Transverse colon (tissue), 4 donors: Measurements from ENCODE around the gene EMC10. TPM values are rescaled to one million over a fixed set of nuclear protein-coding genes. Genes with fewer than 3 reads are reported as not detected.
"Not testable (repeated sequence)": the region's sequence is repeated elsewhere in the genome, so short reads cannot be mapped to it uniquely, and the experiment has no call there.

Experiments used
- DNase-seq: peaks from one replicate; pipeline ENCODE4 v3.0.0-alpha.2; 2019
- H3K27ac ChIP-seq, 4 donors: fragments of 200-600 bp; sonication (generic); 2 replicates each; pipeline ENCODE4 v1.5.1; 2016 to 2018; ENCODE audit warnings: inconsistent platforms in 4 of 4
- H3K27me3 ChIP-seq: fragments of 200-600 bp; sonication (generic); 2 replicates; pipeline ENCODE4 v1.5.1; 2017; ENCODE audit warnings: inconsistent platforms
- H3K36me3 ChIP-seq, 4 donors: fragments of 200-600 bp; sonication (generic); 2 replicates each; pipeline ENCODE4 v1.5.1; 2017 to 2019; ENCODE audit warnings: inconsistent platforms in 4 of 4
- H3K4me1 ChIP-seq, 4 donors: fragments of 200-600 bp; sonication (generic); 2 replicates each; pipeline ENCODE4 v1.5.1; 2017 to 2020; ENCODE audit warnings: inconsistent platforms in 4 of 4
- H3K4me3 ChIP-seq, 4 donors: fragments of 200-600 bp; sonication (generic); 1 replicate in 1 of 4; 2 replicates in 3 of 4; pipeline versions ENCODE4 v1.5.1 to v1.6.1; 2017 to 2019; ENCODE audit warnings: inconsistent platforms in 4 of 4
- H3K9me3 ChIP-seq, 2 donors: fragments of 200-600 bp; sonication (generic); 2 replicates each; pipeline ENCODE4 v1.5.1; 2017 to 2019; ENCODE audit warnings: inconsistent platforms in 2 of 2
- EP300 ChIP-seq: sonication (generic); formaldehyde crosslinking; IDR thresholded peaks from one replicate; pipeline ENCODE4 v1.6.1; 2017; ENCODE audit warnings: antibody characterized with exemption, low read depth
- POLR2A ChIP-seq: fragments of 450-650 bp; IDR thresholded peaks from one replicate; pipeline ENCODE4 v1.6.1; 2016; ENCODE audit warnings: antibody characterized with exemption, mild to moderate bottlenecking, moderate library complexity
- POLR2AphosphoS5 ChIP-seq, 3 donors: sonication (generic); formaldehyde crosslinking; IDR thresholded peaks; one replicate each; pipeline ENCODE4 v1.6.1; 2016; ENCODE audit warnings: antibody characterized with exemption in 3 of 3
- WGBS, 2 donors: methylation state at CpG; one replicate each; pipeline ENCODE4 v1.1.5; 2018; ENCODE audit warnings: low coverage in 1 of 2; 5-methylcytosine and 5-hydroxymethylcytosine counted together
- in situ Hi-C, 4 donors: fragments of 200-750 bp; cut with MboI; loops; one replicate each; pipeline versions ENCODE4 v1.15.0 to v1.15.1; 2017; ENCODE audit warnings: low sequenced_read_pairs in 3 of 4, low pct_ligation_motif_present in 1 of 4, low pct_unique_long_range_greater_than_20kb in 1 of 4
- intact Hi-C: fragments of 100-400 bp; cut with DNase I; formaldehyde crosslinking; loops from one replicate; pipeline ENCODE4 v1.15.1; 2023; ENCODE audit warnings: low total_unique reads
- total RNA-seq, 4 donors: library from RNA; depleted of rRNA; stranded (reverse); fragments of >200 nt; gene quantifications; one replicate each; pipeline ENCODE4 v1.1.0, GENCODE V29; 2016
- TF ChIP-seq, protein P1 (sequence below), 5 experiments: fragments of 200-600 bp in 3 of 5; fragments of 450-650 bp in 2 of 5; sonication (generic) in 3 of 5; IDR thresholded peaks; 1 replicate in 2 of 5; 2 replicates in 3 of 5; pipeline ENCODE4 v1.5.1; 2016 to 2017; ENCODE audit warnings: antibody characterized with exemption in 5 of 5, inconsistent platforms in 3 of 5, mild to moderate bottlenecking in 2 of 5, moderate library complexity in 1 of 5

EMC10 gene
- total RNA-seq, 4 donors from 2014 or later, result 50.5 to 117 (median 78.7) TPM

DNA sequence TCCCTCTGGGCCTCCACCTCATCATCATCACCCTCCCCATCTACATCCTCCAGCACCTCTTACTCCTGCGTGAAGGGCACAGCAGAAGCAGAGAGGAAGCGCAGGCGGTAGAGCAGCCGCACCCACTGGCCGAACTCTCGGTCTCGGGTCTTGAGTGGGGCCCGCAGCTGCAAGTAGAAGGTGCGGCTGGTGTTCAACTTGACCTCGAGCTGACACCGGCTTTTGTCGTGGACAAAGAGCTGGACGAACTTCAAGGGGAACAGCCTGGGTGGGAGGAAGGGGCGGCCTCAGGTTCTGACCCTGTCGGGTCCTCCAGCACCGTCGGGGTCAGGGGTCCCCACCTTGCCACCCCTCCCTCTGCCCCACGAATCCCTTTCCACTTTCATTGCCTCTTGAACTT is 8.7 kb upstream of the EMC10 start:
- TF ChIP-seq POLR2A, result no peak
- no peak for TF ChIP-seq EP300
- TF ChIP-seq, protein P1, sequence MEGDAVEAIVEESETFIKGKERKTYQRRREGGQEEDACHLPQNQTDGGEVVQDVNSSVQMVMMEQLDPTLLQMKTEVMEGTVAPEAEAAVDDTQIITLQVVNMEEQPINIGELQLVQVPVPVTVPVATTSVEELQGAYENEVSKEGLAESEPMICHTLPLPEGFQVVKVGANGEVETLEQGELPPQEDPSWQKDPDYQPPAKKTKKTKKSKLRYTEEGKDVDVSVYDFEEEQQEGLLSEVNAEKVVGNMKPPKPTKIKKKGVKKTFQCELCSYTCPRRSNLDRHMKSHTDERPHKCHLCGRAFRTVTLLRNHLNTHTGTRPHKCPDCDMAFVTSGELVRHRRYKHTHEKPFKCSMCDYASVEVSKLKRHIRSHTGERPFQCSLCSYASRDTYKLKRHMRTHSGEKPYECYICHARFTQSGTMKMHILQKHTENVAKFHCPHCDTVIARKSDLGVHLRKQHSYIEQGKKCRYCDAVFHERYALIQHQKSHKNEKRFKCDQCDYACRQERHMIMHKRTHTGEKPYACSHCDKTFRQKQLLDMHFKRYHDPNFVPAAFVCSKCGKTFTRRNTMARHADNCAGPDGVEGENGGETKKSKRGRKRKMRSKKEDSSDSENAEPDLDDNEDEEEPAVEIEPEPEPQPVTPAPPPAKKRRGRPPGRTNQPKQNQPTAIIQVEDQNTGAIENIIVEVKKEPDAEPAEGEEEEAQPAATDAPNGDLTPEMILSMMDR (IDR thresholded peaks at IDR 0.05), result no peak
- Histone ChIP-seq H3K27me3 (no peaks in the 10 kb centered on the region), H3K4me3 (no peak overlapping the region), H3K4me1 (peaks cover 0 to 8% (median 6%) of the 10 kb centered on the region in 4 donors), H3K36me3 (no peaks in the 10 kb centered on the region), H3K9me3 (no peaks in the 10 kb centered on the region), H3K27ac (no peak overlapping the region)
- no peak for DNase-seq
- WGBS, 2 donors, result 75 to 80% methylated on average over 2 to 18 of the region's 18 CpGs
- intact Hi-C loops (no loop called here), in situ Hi-C loops (loop anchor here in 3 of 4 donors (10.0 to 25.0 kb wide), 2 partner anchors 103 to 105 kb away; partner anchors contain the start of gene NAPSA (in 3 of the 3))

DNA sequence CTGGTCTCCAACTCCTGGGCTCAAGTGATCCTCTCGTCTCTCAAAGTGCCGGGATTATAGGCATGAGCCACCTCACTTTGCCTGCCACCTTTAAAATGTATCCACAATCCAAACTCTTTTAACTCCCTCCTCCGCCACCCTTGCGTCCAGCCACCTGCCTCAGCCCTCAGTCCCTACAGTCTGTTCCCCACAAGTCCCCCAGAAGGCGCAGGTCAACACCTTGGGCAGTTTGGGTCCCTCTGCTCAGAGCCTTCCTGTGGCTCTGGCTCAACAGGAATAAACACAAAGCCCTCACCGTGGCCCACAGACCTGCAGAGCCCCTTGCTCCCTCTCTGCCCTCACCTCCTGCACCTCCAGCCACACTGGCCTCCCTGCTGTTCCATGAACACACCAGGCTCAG is 7.5 kb upstream of the EMC10 start:
- in situ Hi-C loops, result loop anchor here in 3 of 4 donors (10.0 to 25.0 kb wide), 2 partner anchors 104 to 107 kb away; partner anchors contain the start of gene NAPSA (in 3 of the 3)
- TF ChIP-seq POLR2AphosphoS5 (IDR thresholded peaks at IDR 0.05) (no peak), POLR2A (no peak), EP300 (no peak)
- TF ChIP-seq, protein P1 (IDR thresholded peaks at IDR 0.05), result no peak

GRCh38 chr19:50473336-50473735 is 3.0 kb upstream of the EMC10 start:
- H3K27me3 ChIP-seq, DNase-seq, H3K9me3 ChIP-seq, H3K27ac ChIP-seq, H3K36me3 ChIP-seq, H3K4me3 ChIP-seq, intact Hi-C loops: not testable (repeated sequence)
- H3K4me1 ChIP-seq, result peaks cover 6 to 14% (median 10%) of the 10 kb centered on the region in 4 donors
- in situ Hi-C loops, result loop anchor here in 1 of 4 donors (25.0 kb wide), 1 partner anchor 111 kb away; the partner anchor contains the start of gene NAPSA
- 67 to 100% methylated on average over 1 to 3 of the region's 3 CpGs for WGBS, 2 donors

More for the DNA sequence above, 7.5 kb upstream of the EMC10 start:
- WGBS, 2 donors, result 87% methylated on average over 6 of the region's 6 CpGs; no CpG with 5 or more reads in 1 of the 2 donors
- H3K27ac ChIP-seq, result no peak overlapping the region
- H3K9me3 ChIP-seq, result no peaks in the 10 kb centered on the region
- no peak for DNase-seq
- peaks cover 0 to 8% (median 6%) of the 10 kb centered on the region in 4 donors for H3K4me1 ChIP-seq
- no peaks in the 10 kb centered on the region for H3K36me3 ChIP-seq
- H3K27me3 ChIP-seq, result no peaks in the 10 kb centered on the region
- H3K4me3 ChIP-seq, result no peak overlapping the region
- intact Hi-C loops, result no loop called here

DNA sequence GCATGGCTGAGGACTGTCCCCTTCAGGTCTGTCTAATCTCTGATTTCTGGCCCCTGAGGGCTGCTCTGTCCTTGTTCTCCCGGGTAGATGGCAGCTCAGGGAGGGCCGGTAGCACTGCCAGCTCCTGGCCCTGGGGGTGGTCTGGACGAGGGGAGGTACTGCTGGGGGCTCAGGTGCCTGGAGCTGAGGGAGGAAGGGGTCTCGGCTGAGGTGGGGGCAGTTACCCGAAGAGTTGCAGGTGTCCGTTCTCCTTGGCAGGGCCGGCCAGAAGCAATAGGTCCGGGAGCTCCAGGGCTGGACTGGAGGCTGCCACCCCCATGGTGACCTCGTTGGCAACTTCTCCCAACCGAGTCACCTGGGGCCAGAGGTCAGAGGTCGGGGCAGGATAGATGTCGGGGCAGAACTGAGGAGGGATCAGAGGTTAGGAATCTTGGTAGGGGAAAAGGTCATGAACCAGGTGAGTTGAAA is 1.2 kb upstream of the EMC10 start:
- in situ Hi-C loops (no loop called here), intact Hi-C loops (loop anchor here (5.0 kb wide), 1 partner anchor 1928 kb away; no protein-coding TSS in a partner anchor)
- TF ChIP-seq POLR2A (no peak), POLR2AphosphoS5 (IDR thresholded peaks at IDR 0.05) (no peak), EP300 (no peak)
- TF ChIP-seq, protein P1 (IDR thresholded peaks at IDR 0.05), result no peak
- DNase-seq, result no peak
- no peak overlapping the region for H3K27ac ChIP-seq
- no peak overlapping the region for H3K4me3 ChIP-seq
- 77% methylated on average over 12 of the region's 12 CpGs; no CpG with 5 or more reads in 1 of the 2 donors for WGBS, 2 donors
- peaks cover 6 to 16% (median 10%) of the 10 kb centered on the region in 4 donors for H3K4me1 ChIP-seq
- H3K27me3 ChIP-seq, result no peaks in the 10 kb centered on the region
- H3K36me3 ChIP-seq, result peaks cover 0 to 13% (median 3%) of the 10 kb centered on the region in 4 donors
- no peaks in the 10 kb centered on the region for H3K9me3 ChIP-seq
